Activated T-cell treated with anti-CD3 and anti-CD28 coated beads for 24 hours (primary cell): Measurements from ENCODE around the gene IL1R2.

Source experiments
- DNase-seq: peaks from one replicate; pipeline ENCODE4 v3.0.0-alpha.2; 2020; ENCODE audit warnings: low read depth

The IL1R2 gene

GRCh38 chr2:101991721-101992145, at the start of gene IL1R2:
Gene IL1R2 (plus strand): TSS chr2:101991960. CDS start chr2:102008576, 16,616 bp downstream.
- no peak for DNase-seq

- DNase-seq, result no peak
Measured at GRCh38 chr2:101942851-101943250, 48.9 kb upstream of the IL1R2 start.

- no peak for DNase-seq
Measured at GRCh38 chr2:101946372-101947039, 45.3 kb upstream of the IL1R2 start.

- DNase-seq, result no peak
Measured at GRCh38 chr2:101947374-101947773, 44.4 kb upstream of the IL1R2 start.

GRCh38 chr2:101948625-101949155, 43.1 kb upstream of the IL1R2 start:
- DNase-seq, result no peak

- DNase-seq, result no peak
Measured at GRCh38 chr2:101949304-101949703, 42.5 kb upstream of the IL1R2 start.

- no peak for DNase-seq
Measured at GRCh38 chr2:101951296-101951695, 40.5 kb upstream of the IL1R2 start.

- DNase-seq, result no peak
Measured at GRCh38 chr2:101952551-101952950, 39.2 kb upstream of the IL1R2 start.

GRCh38 chr2:101956465-101957438, 35.0 kb upstream of the IL1R2 start:
- no peak for DNase-seq

GRCh38 chr2:101958061-101958460, 33.7 kb upstream of the IL1R2 start:
- DNase-seq, result no peak

GRCh38 chr2:101960819-101961337, 30.9 kb upstream of the IL1R2 start:
- no peak for DNase-seq

GRCh38 chr2:101961338-101962191, 30.2 kb upstream of the IL1R2 start:
- DNase-seq, result no peak

GRCh38 chr2:101962309-101962708, 29.5 kb upstream of the IL1R2 start:
- no peak for DNase-seq

- no peak for DNase-seq
Measured at GRCh38 chr2:101963198-101963597, 28.6 kb upstream of the IL1R2 start.

- no peak for DNase-seq
Measured at GRCh38 chr2:101967826-101968513, 23.8 kb upstream of the IL1R2 start.

- no peak for DNase-seq
Measured at GRCh38 chr2:101969723-101970122, 22.0 kb upstream of the IL1R2 start.

- DNase-seq, result no peak
Measured at GRCh38 chr2:101970901-101971300, 20.9 kb upstream of the IL1R2 start.

GRCh38 chr2:101971836-101972235, 19.9 kb upstream of the IL1R2 start:
- no peak for DNase-seq

- no peak for DNase-seq
Measured at GRCh38 chr2:101972621-101973434, 18.9 kb upstream of the IL1R2 start.

GRCh38 chr2:101974663-101975062, 17.1 kb upstream of the IL1R2 start:
- DNase-seq, result no peak
